Calu3 (cell line): Measurements from ENCODE around the gene ZC2HC1C. TPM values are rescaled to one million over a fixed set of nuclear protein-coding genes. Genes with fewer than 3 reads are reported as not detected.

Experiments
- BruUV-seq: library from RNA; stranded (reverse); fragments of 400-500 nt; replicated peaks from 2 replicates; lab custom pipeline; 2021; lab: Mats Ljungman, UMichigan
- CTCF ChIA-PET: fragments of 300-600 bp; sonication (Branson Sonifier 250); formaldehyde crosslinking; loops from one replicate; lab custom pipeline; 2022; ENCODE audit warnings: antibody characterized with exemption; lab: Charles Lee
- DNase-seq: peaks from one replicate; pipeline ENCODE4 v3.0.0; 2022
- H3K27ac Mint-ChIP-seq: one replicate; pipeline ENCODE4 v1.8.0; 2022; ENCODE audit warnings: mixed read lengths; ENCODE audit not compliant: unreplicated experiment
- H3K27me3 Mint-ChIP-seq: one replicate; pipeline ENCODE4 v1.8.0; 2022; ENCODE audit warnings: mixed read lengths; ENCODE audit not compliant: unreplicated experiment
- H3K36me3 Mint-ChIP-seq: one replicate; pipeline ENCODE4 v1.8.0; 2022; ENCODE audit warnings: mild to moderate bottlenecking, moderate library complexity, mixed read lengths; ENCODE audit not compliant: insufficient read depth, unreplicated experiment
- H3K4me1 Mint-ChIP-seq: one replicate; pipeline ENCODE4 v1.8.0; 2022; ENCODE audit warnings: mild to moderate bottlenecking, low read depth, mixed read lengths; ENCODE audit not compliant: unreplicated experiment
- H3K4me3 Mint-ChIP-seq: one replicate; pipeline ENCODE4 v1.8.0; 2022; ENCODE audit warnings: mild to moderate bottlenecking, low read depth, moderate library complexity, mixed read lengths; ENCODE audit not compliant: unreplicated experiment
- H3K9me3 Mint-ChIP-seq: one replicate; pipeline ENCODE4 v1.8.0; 2022; ENCODE audit warnings: low read depth, mixed read lengths; ENCODE audit not compliant: unreplicated experiment
- intact Hi-C: fragments of 100-400 bp; cut with micrococcal nuclease; formaldehyde crosslinking; loops from one replicate; pipeline ENCODE4 v1.10.0; 2022; ENCODE audit not compliant: unreplicated experiment
- total RNA-seq: library from RNA; stranded (reverse); gene quantifications from 2 replicates; pipeline ENCODE4 v1.2.3, GENCODE V29; 2022
- TF ChIP-seq, protein P1 (sequence below): fragments of 200-600 bp; IDR thresholded peaks from one replicate; pipeline ENCODE4 v1.8.0; 2022; ENCODE audit warnings: antibody characterized with exemption; ENCODE audit not compliant: unreplicated experiment

ZC2HC1C gene
- total RNA-seq, 1 experiment from 2014 or later, result 5.1 TPM

DNA sequence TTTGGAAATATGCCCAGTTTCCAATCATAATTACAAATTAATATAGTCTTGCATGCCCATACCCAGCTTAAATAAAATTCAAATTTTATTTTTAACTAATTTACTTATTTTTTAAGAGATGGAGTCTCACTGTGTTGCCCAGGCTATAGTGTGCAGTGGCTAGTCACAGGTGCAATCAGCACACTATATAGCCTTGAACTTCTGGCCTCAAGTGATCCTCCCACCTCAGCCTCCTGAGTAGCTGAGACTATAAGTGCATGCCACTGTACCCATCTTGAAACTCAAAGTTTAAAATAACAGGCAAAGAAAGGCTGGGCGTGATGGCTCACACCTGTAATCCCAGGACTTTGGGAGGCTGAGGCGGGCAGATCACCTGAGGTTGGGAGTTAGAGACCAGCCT, 28.5 kb upstream of the ZC2HC1C start:
- H3K27me3 Mint-ChIP-seq, result no peaks in the 10 kb centered on the region
- H3K9me3 Mint-ChIP-seq, result no peaks in the 10 kb centered on the region
- H3K4me3 Mint-ChIP-seq, result peak overlapping the region; percentile 29
- H3K27ac Mint-ChIP-seq, result peak overlapping the region; percentile 21
- intact Hi-C loops, result no loop called here
- DNase-seq, result no peak
- CTCF ChIA-PET, result interaction anchor here (1.6 kb wide), 1 partner anchor 23 kb away, joined by 3 read pairs; the partner anchor contains the start of gene ACYP1
- no TSS peak for BruUV-seq
- H3K36me3 Mint-ChIP-seq, result peaks cover 28% of the 10 kb centered on the region
- TF ChIP-seq, protein P1, sequence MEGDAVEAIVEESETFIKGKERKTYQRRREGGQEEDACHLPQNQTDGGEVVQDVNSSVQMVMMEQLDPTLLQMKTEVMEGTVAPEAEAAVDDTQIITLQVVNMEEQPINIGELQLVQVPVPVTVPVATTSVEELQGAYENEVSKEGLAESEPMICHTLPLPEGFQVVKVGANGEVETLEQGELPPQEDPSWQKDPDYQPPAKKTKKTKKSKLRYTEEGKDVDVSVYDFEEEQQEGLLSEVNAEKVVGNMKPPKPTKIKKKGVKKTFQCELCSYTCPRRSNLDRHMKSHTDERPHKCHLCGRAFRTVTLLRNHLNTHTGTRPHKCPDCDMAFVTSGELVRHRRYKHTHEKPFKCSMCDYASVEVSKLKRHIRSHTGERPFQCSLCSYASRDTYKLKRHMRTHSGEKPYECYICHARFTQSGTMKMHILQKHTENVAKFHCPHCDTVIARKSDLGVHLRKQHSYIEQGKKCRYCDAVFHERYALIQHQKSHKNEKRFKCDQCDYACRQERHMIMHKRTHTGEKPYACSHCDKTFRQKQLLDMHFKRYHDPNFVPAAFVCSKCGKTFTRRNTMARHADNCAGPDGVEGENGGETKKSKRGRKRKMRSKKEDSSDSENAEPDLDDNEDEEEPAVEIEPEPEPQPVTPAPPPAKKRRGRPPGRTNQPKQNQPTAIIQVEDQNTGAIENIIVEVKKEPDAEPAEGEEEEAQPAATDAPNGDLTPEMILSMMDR, result no peak
- peaks cover 39% of the 10 kb centered on the region for H3K4me1 Mint-ChIP-seq

DNA sequence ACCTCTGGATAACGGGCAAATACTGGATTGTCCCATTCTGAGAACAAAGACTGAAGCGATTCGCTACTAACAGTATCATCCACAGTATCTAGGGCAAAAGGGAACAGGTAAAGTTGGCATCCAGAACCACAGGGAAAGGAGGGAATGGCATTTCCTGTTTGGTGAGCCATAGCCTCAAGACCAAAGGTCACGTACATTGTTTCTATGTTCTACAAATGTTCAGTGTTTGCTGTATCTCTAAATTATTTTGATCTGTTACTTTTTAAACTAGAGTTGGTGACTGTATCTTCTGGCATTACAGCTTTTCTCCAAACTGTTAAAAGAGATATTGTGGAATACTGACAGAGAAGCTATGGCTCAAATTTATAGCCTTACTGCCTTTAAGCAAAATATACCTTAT, 27.8 kb upstream of the ZC2HC1C start:
- Mint-ChIP-seq H3K27ac (peak overlapping the region; percentile 21), H3K9me3 (no peaks in the 10 kb centered on the region), H3K27me3 (no peaks in the 10 kb centered on the region), H3K4me1 (peaks cover 39% of the 10 kb centered on the region), H3K4me3 (peak overlapping the region; percentile 29), H3K36me3 (peaks cover 23% of the 10 kb centered on the region)
- TF ChIP-seq, protein P1, result no peak
- BruUV-seq, result no TSS peak
- peak; percentile 51 for DNase-seq
- CTCF ChIA-PET, result interaction anchor here (0.7 to 1.6 kb wide), 2 partner anchors 22 to 517 kb away, joined by 3 read pairs; partner anchors contain the start of gene ACYP1
- intact Hi-C loops, result no loop called here

GRCh38 chr14:75042035-75042434, 27.4 kb upstream of the ZC2HC1C start:
- H3K36me3 Mint-ChIP-seq, result peaks cover 21% of the 10 kb centered on the region
- H3K4me3 Mint-ChIP-seq, result no peak overlapping the region
- H3K9me3 Mint-ChIP-seq, result no peaks in the 10 kb centered on the region
- no peak for DNase-seq
- peaks cover 39% of the 10 kb centered on the region for H3K4me1 Mint-ChIP-seq
- intact Hi-C loops, result no loop called here
- peak overlapping the region; percentile 21 for H3K27ac Mint-ChIP-seq
- CTCF ChIA-PET, result interaction anchor here (0.7 to 1.6 kb wide), 2 partner anchors 22 to 517 kb away, joined by 3 read pairs; partner anchors contain the start of gene ACYP1
- no peaks in the 10 kb centered on the region for H3K27me3 Mint-ChIP-seq
- no TSS peak for BruUV-seq
- TF ChIP-seq, protein P1, result no peak

- intact Hi-C loops, result no loop called here
These were observed 25.1 kb upstream of the ZC2HC1C start for GRCh38 chr14:75044322-75044721.

More at GRCh38 chr14:75044322-75044721, 25.1 kb upstream of the ZC2HC1C start:
- Mint-ChIP-seq H3K27ac (no peak overlapping the region), H3K4me1 (peaks cover 39% of the 10 kb centered on the region), H3K27me3 (no peaks in the 10 kb centered on the region), H3K9me3 (no peaks in the 10 kb centered on the region), H3K36me3 (peaks cover 16% of the 10 kb centered on the region), H3K4me3 (no peak overlapping the region)
- CTCF ChIA-PET, result no interaction called here
- TF ChIP-seq, protein P1, result no peak
- no peak for DNase-seq
- no TSS peak for BruUV-seq
